Measurements from ENCODE around the gene RALGAPA2.

The RALGAPA2 gene

GRCh38 chr20:20683020-20683419 lies 29.4 kb downstream of the RALGAPA2 start:
- no peak for DNase-seq

DNA sequence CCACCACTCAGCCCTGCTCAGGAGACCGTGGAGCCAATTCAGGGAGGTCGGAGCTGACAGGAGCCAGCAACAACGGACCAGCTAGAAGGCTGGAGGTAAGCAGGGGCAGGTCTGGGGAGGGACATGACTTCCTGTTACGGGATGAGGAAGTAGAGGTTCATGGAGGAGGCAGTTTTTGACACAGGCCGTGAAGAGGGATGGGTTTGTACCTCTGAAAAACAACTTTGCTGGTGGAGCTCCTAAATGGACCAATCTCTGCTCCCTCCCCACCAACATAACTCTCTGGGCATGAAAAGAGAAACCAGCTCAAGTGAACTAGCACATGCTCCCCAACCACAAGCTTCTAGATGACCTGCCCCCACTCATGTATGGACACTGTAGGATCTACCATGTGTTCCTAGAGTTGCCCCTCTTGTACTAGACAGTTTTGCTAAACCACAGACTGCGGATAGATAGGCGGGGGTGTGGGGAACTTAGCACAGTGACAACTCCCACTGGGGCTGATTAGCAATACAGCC lies 31.4 kb downstream of the RALGAPA2 start:
- no peak for DNase-seq

DNA sequence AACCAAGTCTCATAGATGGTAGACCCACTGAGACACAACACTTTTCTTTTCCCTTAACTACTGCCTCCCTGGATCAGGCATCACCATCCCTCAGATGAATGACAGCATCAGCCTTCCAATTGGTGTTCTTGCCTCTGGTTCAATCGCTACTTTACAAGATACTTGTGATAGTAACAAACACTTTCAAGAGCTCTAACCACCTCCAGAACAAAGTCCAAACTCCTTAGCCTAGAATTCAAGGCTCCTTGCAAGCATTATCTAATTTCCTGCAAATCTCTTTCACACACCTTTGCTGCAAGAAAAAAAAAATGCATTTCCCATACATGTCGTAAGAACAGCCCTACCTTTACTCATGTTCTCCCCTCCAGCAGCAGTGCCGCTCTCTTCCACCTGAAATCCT lies 33.1 kb downstream of the RALGAPA2 start:
- DNase-seq: no peak

GRCh38 chr20:20677186-20677585 lies 35.3 kb downstream of the RALGAPA2 start:
- no peak for DNase-seq

GRCh38 chr20:20668639-20669038 lies 43.8 kb downstream of the RALGAPA2 start:
- no peak for DNase-seq

DNA sequence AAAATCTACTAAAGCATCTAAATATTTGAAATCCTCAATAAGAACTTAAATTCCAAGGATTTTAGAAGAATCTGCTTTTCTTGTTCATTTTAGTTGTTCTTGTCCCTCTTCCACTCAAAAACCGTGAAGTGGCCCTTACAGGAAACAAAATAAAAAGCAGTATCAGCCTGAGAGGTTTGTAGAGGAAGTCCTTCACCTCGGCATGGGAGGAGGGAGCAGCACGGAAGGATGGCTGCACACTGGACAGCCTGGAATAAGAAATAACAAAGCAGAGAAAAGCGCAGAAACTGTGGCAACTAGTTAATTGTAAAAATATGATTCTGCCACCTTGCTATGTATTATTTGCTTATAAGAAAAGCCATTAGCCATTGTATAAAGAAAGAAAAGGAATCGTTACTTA lies 46.1 kb downstream of the RALGAPA2 start:
- DNase-seq: no peak

DNA sequence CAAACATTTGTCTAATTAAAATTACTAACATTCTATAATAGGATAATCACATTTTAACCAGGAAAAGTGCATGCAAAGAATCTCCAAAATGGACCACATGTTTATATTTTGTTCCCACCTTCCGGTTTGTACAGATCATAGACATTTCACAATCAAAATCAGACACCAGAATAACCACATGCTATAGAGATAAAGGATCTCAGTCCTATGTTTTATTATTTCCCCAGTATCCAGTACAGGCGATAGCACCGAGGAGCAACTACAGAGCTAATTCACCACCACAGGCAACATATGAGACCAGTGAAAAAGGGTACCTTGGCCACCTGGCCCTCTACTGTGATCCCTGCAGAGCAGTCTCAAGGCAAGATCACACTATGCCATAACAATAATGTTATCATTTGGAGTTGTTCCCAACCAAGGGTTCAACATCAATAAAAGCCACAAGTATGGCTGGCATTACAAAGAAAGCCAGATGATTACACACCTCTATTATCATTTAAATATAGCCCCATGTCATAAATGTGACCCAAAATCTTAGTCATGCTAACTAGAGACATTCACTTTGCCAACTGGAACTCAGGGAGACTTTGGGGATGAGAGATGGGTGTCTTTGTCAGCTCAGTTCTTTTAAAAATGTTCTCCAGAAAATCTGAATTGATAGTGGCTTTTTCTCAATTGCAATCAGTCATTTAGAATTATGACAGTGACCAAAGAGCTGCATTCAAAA lies 46.7 kb downstream of the RALGAPA2 start:
- no peak for DNase-seq

- peak; percentile 29 for DNase-seq
These were observed 47.5 kb downstream of the RALGAPA2 start for GRCh38 chr20:20664795-20665589.

DNA sequence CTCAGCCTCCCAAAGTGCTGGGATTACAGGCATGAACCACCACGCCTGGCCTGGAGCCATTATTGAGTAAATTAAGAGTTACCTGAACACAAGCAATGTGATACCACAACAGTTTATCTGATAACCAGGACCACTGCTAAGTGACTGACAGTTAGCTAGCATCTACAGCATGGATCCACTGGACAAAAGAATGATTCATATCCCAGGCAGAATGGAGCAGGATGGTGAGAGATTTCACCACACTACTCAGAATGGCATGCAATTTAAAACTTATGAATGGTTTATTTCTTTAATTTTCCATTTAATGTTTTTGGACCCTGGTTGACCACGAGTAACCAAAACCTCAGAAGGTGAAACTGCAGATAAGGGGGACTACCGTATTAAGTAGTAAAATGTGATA lies 48.6 kb downstream of the RALGAPA2 start:
- no peak for DNase-seq

DNA sequence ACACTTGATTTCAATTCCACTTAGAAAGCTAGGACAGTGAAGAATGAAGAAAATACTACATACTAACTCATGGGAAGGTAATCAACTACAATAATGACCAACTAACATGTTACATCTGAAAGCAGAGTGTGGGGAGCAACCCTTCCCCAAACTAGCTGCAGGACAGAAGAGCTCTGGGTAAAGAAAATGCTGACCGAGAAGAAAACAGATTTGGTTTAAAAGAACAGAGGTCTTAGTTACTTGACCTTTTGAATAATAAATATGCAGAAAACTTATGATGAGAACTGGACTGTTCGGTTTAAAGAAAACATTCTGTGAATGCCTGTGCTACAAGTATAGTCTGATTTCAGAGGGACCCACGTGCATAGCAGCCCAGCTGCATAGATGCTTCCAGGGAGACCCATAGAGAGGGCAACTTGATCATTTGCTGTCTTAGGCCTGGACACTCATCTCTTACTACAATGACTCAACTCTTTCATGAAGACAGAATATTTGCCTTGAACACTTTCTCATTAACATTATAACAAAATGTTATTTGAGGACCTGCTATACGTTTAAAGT lies 53.5 kb downstream of the RALGAPA2 start:
- DNase-seq: no peak

DNA sequence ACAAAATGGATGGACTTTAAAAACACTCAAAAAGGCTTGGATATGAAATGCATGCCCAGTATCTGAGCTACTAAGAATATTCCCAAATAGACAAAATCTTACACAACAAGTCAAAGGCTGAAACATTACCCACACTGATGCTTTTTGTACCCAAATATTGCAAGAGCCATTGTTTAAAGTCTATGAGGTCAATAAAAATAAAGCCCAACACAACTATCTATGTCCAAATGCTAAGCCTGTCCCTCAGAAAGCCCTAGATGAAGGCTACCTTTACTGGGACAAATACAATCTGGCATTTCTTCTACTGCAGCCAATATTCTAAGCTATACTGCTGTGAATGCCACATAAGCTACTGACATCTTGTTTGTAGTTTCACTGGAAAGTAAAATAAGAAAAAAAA lies 54.3 kb downstream of the RALGAPA2 start:
- DNase-seq: no peak

DNA sequence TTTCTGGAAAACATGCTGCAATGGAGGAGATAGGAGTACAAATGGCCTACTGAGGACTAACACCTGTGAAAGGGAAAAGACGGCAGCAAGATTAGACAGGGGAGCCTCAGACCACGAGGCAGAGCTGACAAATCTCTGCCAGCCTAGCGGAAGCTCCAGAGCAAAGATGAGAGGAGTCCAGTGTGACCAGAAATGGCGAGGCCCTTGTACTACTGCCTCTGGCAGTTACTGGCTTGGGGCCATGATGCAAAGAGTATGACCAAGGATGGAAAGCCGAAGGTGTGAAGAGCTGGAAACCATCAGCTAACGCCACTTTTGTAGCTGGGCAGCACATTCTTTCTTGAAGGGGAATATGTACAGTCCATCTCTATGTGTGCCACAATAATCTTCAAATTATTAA lies 55.4 kb downstream of the RALGAPA2 start:
- no peak for DNase-seq

DNA sequence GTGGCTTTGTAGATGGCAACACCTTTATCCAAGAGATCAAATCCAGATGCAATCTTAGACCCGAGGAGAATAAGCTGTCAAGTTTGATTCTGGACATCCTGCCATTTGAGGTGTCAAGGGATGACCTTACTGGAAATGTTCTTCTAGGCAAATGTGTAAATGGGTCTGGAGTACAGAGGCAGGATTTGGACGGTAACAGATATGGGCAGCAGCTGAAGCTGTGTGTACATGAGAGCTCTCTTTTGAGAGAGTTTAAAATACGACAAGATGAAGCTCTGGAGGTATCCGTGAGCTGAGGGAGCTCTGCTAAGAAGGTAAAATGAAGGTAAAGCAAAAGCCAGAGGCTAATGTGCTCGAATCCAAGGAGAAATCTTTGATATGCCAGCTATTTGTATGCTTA lies 56.6 kb downstream of the RALGAPA2 start:
- no peak for DNase-seq

DNA sequence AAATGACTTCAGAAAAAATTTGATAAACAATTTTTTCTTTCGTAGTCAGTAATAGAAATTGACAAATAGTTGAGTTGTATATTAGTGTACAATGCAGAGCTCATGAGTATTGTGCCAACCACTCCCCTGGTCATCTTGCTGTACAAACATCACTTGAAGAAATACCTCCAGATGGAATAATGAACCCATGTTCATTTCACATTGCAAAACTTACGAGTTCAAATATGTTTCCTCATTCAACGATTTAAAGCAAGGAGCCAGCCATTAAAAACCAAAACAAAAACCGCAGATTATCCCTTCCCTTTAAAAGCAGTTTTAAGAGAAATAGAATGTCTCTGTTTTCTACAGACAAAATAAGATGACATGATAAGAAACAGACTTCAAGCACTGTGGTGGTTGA lies 62.5 kb downstream of the RALGAPA2 start:
- DNase-seq: no peak

GRCh38 chr20:20643927-20644326 lies 68.5 kb downstream of the RALGAPA2 start:
- DNase-seq: no peak

DNA sequence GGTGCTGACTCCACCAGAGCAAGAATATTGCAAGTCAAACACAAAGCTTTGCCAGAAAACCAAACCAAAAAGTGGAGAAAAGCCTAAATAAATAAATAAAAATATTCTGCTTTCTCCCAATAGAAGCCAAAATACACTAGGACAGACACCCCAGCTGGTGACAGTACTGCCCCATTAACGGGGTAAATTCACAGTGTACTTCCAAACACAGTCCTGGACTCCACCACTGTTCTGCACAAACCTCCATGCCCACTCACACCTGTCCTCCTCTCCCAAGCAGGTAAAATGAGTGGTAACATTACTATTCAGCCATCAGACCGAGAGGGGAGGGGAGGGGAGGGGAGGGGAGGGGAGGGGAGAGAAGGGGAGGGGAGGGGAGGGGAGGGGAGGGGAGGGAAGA lies 70.7 kb downstream of the RALGAPA2 start:
- no peak for DNase-seq

DNA sequence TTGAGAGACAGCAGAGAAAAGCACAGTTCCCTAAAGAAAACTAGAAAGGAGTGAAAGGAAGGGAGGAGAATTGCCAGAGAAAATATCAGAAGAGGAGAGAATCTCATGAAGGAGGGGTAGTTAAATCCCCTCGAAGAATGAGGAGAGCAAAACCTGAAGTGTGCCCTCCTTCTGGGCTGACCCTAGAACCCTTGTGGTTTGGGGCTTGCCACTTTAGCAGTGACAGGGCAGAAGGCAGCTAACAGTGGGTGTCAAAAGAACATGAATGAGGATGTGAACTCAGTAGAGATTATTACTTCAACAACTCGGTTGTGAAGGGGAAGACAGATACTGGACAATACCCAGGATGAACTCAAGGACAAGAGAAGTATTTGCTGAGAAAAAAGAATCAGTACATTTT lies 73.6 kb downstream of the RALGAPA2 start:
- no peak for DNase-seq

DNA sequence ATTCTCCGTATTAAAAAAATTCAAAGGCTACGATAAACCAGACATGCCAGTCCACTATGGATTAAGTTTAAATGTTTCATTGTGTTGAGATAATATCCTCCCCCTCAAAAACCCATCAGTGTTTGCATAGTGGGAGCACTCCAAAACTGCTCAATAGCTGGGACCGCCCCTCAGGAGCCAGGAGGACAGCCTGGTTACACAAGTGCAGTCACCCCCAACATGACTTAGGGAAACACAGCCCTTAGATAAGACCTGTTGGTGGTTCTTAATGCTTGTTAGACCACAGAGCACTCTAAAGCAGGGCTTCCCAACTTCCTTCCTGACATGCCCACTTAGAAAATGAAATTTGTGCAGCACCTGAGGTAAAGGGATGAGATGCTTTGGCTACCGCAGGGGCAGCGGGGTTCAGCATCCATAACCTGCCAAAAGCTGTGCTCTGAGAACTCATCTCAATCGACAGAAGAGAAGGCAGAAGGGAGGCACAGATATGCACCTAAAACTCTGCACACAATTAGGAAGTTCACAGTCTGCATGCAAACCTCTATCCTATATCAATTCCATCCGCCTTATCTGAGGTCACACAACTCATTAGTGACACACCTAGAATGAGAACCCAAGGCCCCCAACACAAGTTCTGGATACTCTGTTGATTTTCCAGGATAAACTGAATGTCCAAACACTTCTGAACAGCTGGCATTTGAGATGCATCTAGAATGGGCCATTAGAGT lies 74.3 kb downstream of the RALGAPA2 start:
- DNase-seq: no peak

- no peak for DNase-seq
These were observed 77.4 kb downstream of the RALGAPA2 start for GRCh38 chr20:20635006-20635405.

GRCh38 chr20:20632644-20633043 lies 79.8 kb downstream of the RALGAPA2 start:
- no peak for DNase-seq

DNA sequence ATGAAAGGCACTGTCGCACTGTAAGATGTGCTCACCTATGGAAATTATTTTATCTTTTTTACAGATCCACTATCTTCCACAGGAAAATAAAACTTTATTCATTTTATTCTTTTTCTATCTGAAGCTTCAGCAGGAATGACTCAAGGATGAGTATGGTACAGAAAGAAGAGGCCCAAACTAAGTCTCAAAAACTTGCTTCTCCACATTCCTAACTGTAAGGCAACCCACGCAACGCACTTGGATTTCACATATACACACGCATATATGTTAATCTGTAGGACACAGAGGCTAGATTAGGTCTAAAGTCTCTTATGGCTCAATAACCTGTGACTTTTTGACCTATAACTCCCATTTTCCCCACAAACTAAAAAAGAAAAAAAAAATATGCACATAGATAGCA lies 81.9 kb downstream of the RALGAPA2 start:
- DNase-seq: no peak

GRCh38 chr20:20629556-20630188 lies 82.8 kb downstream of the RALGAPA2 start:
- DNase-seq: no peak

DNA sequence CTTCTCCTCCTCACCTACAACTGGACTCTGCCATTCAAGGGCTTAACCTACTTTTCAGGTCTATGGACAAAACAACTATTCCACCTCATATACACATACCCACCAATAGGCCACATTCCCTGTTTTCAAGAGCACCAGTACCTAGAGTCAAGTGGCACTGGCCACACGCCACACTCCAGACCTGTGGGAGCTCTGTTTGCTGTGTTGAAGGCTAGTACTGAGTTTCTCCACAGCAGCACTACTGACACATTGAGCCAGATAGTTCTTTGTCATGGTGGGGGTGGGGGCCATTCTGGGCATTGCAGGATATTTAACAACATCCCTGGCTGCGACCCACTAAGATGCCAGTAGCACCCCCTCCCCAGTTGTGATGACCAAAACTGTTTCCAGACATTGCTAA lies 84.1 kb downstream of the RALGAPA2 start:
- no peak for DNase-seq

Data from CD4-positive, alpha-beta T cell treated with Interleukin-17A for 1 hour (primary cell).